Stomach (tissue), 4 donors: ENCODE data around the gene CMKLR1.

Experiments used
- CTCF ChIP-seq, 7 experiments: fragments of 450-650 bp in 4 of 7; fragments of 200-600 bp in 3 of 7; sonication (generic) in 3 of 7; IDR thresholded peaks; one replicate each; pipeline ENCODE4 v1.5.1; 2016 to 2019; ENCODE audit warnings: antibody characterized with exemption in 7 of 7, control low read depth in 2 of 7, mild to moderate bottlenecking in 1 of 7
- EP300 ChIP-seq: sonication (generic); formaldehyde crosslinking; IDR thresholded peaks from one replicate; pipeline ENCODE4 v1.6.1; 2017; ENCODE audit warnings: antibody characterized with exemption
- POLR2A ChIP-seq, 4 donors: fragments of 450-650 bp; IDR thresholded peaks; one replicate each; pipeline ENCODE4 v1.6.1; 2016; ENCODE audit warnings: antibody characterized with exemption in 4 of 4, control low read depth in 2 of 4, mild to moderate bottlenecking in 1 of 4, moderate library complexity in 1 of 4

- no peak for TF ChIP-seq EP300
- no peak for TF ChIP-seq POLR2A (IDR thresholded peaks at IDR 0.05)
- TF ChIP-seq CTCF (IDR thresholded peaks at IDR 0.05), result no peak
Measured at GRCh38 chr12:108260039-108260438, 79.1 kb downstream of the CMKLR1 start.
